ENCODE data around the gene ATP9A.
"Not testable (repeated sequence)": the region's sequence is repeated elsewhere in the genome, so short reads cannot be mapped to it uniquely, and the experiment has no call there.

ATP9A gene

DNA sequence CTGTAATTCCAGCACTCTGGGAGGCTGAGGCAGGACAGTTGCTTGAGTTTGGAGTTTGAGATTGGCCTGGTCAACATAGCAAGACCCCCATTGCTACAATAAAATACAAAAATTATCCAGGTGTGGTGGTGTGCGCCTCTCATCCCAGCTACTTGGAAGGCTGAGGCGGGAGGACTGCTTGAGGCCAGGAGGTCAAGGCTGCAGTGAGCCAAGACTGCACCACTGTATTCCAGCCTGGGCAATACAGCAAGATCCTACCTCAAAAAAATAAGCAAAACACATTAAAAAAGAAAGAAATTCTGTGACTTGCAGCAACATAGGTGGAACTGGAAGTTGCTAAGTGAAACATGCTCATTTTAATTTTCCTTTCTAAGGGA, 119.6 kb downstream of the ATP9A start:
- no peak for DNase-seq

DNA sequence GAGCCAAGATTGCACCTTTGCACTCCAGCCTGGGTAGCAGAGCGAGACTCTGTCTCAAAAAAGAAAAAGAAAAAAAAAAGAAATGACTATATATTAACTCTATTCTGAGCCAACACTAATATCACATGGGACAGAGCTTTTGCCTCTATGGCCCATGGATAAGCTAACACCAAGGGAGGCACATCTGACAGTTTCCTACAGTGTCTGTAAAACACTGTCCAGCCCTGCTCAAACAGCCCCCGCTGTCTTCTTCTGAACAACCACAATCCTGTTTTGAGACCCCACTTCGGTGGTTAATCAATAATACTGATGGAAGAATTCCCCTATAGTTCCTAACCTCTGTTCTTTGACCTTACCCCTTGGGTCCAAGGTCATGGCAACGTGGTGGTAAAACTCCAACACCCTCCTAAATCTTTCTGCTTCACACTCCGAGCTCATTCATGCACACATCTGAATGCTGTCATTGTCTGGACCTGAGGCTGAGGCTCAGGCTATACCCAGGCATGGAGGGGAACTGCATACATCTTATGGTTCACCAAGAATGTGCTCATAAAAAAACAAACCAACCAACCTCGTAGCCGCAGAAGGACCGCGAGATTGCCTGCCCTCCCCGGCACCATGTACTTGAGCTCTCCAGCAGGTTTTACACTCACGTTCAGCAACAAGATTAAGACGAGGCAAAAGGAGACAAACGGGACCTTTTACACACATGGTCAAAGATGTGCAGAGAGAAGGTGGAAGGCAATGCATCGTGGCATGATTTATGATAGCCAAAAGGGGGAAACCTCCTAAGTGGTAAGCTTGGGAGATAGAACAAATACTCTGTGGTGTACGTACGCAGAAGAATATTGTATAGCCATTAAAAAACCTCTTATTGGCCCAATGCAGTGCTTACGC, 120.3 kb downstream of the ATP9A start:
- no peak for DNase-seq

DNA sequence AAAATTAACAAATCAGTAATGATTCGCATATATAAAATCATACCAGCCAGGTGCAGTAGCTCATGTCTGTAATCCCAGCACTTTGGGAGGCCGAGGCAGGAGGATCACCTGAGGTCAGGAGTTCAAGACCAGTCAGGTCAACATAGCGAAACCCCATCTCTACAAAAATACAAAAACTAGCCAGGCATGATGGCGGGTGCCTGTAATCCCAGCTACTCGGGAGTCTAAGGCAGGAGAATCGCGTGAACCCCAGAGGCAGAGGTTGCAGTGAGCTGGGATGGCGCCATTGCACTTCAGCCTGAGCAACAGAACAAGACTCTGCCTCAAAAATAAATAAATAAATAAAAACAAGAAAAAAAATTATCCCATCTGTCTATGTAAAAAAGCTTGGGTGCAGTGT, 124.4 kb downstream of the ATP9A start:
- DNase-seq: not testable (repeated sequence)

DNA sequence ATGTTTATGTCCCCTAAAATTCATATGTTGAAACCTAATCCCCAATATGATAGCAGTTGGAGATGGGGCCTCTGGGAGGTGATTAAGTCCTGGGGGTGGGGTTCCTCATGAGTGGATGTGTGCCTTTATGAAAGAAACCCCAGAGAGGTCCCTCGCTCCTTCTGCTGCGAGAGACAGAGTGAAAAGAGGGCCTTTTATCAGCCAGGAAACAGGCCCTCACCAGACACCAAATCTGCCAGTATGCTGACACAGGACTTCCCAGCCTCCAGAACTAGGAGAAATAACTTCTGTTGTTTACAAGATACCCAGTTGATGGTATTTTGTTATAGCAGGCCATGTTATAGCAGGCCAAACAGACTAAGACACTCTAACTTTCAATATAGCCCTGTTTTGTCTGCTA, 124.8 kb downstream of the ATP9A start:
- DNase-seq: no peak

DNA sequence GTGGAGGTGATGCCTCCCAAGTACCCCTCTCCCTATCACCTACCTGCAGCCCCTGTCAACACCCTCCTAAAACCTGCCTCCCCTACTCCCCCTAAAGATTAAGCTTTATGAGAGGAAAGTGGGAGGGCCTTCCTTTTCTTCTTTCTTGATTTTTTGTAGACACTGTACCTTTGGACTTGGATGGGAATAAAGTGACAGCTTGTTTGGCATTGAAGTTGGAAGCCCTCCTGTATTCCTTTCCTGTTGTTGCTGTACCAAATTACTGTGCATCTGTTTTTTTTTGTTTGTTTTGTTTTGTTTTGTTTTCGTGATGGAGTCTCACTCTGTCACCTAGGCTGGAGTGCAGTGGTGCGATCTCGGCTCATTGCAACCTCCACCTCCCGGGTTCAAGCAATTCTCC, 126.3 kb downstream of the ATP9A start:
- no peak for DNase-seq

DNA sequence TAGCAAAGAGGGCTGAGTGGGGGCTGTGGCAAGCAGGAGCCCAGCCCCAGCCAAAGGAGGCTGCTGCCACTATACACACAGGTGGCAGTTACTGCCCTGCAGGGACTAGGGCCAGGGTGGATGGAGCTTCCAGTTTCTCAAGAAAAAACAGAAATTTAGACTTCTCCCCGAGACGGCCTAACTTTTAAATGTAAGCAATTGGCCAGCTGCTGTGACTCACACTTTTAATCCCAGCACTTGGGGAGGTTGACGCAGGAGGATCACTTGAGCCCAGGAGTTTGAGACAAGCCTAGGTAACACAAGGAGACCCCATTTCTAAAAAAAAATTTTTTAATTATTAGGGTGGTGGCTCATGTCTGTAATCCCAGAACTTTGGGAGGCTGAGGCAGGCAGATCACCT, 127.4 kb downstream of the ATP9A start:
- peak; percentile 58 for DNase-seq

DNA sequence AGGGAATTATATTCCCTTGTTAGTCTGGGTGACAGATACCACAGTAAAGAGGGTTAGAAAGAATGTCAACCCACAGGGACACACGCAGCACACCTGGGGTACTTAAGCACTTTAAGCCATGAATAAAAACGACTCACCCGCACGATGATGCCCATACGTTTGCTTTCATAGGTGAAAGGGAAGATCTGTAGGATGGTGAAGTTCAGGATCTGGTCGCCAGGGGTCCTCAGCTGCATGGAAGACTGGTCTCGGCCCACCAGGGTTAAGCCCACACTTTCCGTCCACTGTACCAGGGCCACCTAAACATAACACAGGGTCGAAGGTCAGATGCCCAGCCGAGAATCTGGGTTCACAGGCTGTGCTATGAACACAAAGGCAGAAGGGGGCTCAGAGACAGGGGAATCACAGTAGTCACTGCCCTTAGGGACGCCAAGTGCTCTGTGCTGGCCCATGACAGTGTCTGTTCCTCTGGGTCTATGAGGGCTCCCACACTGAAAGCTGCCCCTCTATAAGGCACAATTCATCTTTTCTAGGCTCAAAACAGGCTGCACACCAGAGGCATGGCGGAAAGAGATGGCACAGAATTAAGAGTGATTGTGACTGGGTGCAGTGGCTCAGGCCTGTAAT, 128.9 kb downstream of the ATP9A start:
- DNase-seq: peak; percentile 51

DNA sequence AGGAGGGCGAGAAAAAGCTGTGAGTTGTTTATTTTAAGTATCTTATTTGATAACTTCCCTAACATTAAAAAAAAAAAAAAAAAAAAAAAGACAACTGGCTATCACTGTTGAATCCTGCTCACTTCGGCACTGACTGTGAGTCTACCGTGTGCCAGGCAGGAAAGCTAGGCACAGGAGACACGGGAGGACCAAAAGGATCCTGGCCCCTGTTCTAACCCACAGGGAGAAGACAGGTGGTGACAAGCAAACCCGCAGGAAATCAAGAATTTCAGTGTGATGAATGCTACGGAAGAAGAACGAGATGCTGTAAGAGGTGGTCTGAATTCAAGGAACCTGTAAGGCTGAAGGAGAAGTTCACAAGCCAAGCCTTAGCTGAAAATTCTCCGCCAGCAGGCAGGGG, 130.9 kb downstream of the ATP9A start:
- no peak for DNase-seq

DNA sequence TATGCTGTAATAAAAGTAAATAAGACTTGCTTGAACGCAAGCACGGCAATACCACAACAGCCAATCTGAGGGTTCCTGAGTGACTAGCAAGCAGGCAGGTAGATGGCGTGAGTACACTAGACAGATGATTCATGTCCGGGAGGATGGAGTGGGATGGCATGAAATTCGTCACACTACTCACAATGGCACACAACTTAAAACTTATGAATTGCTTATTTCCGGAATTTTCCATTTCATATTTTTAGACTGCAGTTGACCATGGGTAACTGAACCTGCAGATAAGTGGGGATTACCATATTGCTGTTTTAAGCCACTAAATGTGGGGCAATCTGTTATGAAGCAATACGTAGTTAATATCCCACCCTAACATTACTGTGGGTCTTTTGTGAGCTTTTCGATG, 132.1 kb downstream of the ATP9A start:
- no peak for DNase-seq

DNA sequence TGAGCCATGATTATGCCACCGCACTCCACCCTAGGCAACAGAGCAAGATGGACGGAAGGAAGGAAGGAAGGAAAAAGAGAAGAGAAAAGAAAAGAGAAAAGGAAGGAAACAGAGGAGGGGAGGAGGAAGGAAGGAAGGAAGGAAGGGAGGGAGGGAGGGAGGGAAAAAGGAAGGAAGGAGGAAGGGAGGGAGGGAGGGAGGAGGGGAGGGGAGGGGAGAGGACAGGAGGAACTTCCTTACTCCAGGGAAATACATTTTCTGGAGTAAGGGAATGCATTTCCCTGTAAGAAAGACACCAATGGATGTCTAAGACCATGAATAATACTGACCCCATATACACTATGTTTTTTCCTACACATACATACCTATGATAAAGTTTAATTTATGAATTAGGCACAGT, 132.5 kb downstream of the ATP9A start:
- no peak for DNase-seq

DNA sequence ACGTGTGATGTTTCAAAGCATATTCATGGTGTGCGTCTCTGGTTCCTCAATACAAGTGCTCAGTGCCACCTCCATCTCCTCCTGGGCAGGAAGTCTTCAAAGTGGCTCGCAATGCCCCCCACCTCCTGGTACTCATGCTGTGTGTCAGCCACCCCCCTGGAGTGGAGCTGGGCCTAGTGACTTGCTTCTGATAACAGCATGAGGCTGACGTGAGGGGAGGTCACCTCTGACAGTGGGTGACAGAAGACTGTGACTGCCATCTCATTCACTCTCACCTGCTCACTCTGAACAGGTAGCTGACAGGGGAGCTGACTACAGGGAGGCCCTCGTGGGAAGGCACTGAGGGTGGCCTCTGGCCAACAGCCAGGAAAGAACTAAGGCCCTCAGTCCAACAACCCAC, 133.3 kb downstream of the ATP9A start:
- DNase-seq: no peak

DNA sequence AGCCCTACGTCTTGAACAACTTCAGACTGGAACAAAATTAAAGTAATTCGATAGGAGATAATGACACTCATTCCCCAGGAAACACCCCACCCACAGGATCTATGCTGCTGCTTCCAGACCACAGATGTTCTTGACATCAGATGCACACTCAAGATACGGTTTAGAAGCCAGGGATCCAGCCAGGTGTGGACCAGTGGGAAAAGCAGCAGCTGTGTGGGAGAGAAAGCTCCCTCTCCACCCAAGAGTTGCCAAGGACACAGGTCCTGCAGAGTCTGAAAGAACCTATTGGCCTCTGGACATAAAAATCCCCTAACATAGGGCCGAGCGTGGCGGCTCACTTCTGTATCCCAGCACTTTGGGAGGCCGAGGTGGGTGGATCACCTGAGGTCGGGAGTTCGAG, 133.9 kb downstream of the ATP9A start:
- no peak for DNase-seq

DNA sequence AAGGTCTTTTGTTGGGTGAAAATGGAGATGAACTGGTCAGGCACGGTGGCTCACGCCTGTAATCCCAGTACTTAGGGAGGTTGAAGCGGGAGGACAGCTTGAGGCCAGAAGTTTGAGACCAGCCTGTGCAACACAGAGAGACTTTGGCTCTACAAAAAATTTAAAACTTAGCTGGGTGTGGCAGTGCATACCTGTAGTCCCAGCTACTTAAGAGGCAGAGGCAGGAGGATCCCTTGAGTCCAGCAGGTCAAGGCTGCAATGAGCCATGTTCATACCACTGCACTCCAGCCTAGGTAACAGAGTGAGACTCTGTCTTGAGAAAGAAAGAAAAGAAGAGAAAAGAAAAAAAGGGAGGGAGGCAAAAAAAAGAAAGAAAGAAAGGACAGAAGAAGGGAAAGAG, 134.8 kb downstream of the ATP9A start:
- DNase-seq: no peak

DNA sequence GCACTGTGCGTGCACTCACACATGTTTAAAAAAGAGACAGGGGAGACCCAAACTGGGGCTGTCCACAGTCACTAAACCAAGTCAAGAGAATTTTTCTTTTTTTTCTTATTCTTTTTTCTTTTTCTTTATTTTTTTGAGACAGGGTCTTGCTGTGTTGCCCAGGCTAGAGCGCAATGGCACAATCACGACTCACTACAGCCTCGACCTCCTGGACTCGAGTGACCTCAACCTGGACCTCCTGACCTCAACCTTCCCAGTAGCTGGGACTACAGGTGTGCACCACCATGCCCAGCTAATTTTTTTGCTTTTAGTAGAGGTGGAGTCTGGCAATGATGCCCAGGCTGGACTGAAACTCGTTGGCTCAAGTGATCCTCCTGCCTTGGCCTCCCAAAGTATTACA, 136.2 kb downstream of the ATP9A start:
- DNase-seq: no peak

DNA sequence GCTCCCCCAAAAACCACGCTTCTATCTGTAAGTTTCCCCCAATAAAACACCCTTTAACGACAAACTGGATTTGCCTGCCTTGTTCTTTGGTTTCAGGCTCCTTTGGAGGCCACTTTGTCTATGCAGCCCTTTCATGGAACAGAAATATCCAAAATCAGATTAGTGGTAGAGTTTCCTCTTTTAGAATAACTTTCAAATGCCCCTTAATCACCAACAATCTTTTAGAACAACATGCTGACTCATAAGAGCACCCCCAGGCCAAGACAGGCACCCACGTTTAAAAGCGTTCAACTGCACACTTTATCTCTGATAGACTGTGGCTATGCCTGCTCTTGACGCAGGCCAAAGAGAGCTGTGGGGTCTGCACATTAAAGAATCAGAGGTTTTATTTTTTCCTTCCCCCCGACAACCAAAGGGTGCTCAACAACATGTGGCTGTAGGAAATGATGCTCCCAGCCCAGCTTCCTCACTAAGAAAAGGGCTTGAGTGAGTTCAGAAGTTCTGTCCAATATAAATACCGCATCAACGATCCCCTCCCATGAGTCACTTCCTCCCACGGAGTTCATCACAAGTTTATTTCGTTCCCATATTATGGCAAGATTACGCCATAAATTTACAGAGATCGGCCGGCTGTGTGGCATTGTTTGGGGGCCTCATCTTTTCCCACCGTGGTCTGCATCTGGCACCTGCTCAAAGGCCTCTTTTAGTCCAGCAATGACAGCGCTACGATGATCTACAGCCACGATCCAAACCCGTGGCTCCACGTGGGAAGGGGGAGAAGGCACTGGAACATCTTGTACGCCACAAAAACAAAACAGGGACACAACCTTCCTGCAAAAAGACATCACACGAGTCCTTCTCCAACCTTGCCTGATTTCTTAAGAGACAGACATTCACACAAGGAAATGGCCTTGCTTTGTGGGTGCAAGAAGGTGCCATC, 136.9 kb downstream of the ATP9A start:
- peak; percentile 96 for DNase-seq

DNA sequence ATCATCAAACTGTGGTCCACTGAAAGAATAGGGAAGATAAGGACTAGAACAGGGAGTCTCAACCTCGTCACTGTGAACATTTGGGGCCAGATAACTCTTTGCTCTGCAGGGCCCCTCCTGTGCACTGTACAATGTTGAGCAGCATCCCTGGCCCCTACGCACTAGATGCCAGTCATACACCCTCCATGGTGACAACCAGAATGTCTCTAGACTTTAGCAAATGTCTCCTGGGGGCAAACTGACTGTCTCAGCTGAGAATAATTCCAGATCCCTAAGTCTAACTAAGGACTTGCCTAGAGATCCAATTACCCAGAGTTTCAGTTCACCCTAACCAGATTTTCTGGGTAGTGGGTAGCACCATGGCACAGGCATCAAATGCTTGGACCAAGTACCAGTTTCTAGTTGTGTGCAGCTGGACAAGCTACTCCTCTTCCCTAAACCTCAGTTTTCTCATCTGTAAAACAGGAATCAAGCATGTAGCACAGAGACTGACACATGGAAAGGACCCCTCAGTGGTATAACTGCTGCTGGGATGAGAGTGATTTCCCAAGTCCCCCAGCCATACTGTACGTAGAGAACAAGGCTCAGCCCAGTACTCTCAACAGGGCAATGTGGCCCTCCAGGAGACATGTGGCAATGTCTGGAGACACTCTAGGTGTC, 138.7 kb downstream of the ATP9A start:
- no peak for DNase-seq

DNA sequence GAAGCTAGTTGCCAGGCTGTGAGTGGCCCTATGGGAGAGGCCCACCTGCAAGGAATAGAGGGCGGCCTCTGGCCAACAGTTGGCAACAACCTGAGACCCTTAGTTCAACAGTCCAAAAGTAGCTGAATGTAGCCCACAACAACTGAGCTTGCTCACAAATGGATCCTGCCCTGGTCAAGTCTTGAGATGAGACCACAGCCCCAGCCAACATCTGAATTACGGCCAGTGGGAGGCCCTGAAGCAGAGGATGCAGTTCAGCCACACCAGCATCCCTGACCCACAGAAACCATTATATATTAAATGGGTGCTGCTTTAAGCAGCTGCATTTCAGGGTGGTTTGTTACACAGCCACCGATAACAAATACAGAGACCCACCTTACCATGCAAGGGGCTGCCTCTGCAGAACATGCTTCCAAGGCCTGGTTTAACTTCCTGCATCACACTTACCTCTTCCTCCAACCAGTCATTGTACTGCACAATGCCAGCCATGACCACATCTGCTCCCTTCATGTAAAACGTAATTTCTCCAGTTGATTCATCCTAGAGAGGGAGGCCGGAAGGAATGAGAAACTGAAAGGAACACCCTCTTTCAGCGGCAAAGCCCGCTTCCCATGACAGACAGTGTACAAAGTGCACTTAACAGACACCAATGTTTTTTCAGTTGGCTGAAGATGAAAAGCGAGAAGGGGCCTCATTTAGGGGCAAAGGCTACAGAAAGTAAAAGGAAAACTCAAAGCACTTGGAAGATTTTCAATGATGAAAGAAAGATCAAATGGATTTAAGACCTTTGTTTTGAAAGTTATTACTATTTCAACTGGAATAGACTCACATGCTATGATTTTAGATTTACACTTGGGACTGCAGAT, 139.4 kb downstream of the ATP9A start:
- DNase-seq: no peak

DNA sequence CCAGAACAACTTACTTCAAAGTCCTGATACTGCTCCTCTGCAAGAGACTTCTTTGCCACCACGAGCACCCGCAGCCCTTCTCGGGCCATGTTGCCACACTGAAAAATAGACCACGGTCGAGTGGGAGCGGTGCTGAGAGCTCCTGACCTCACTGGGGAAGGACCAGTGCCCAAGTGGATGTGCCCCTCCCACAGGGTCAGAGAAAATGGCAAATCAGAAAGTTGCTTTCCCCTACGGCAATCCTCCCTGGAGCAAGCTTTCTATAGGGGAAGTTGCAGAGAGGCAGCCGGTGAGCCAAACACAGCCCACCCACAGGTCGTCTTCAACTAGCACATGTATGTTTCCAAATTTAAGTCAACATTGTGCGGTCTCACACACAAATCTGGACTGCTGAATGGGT, 140.6 kb downstream of the ATP9A start:
- no peak for DNase-seq

DNA sequence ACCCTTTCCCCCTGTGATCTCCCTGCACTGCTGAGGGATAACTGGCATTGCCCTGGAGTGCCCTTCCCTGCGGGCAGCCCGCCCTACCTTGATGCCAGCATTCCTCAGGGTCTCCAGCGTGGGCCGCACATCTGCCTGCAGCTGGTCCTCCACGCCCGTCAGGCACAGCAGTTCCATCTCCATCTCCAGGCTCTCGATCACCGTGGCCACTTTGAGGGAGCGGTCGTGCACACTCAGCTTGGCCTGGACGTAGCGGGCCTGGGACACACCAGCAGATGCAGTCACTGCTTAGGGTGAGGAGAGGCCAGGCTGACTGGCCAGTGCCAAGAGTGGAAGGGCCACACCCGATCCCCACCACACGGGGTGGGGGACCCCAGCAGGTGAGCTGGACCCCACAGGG, 143.1 kb downstream of the ATP9A start:
- no peak for DNase-seq

DNA sequence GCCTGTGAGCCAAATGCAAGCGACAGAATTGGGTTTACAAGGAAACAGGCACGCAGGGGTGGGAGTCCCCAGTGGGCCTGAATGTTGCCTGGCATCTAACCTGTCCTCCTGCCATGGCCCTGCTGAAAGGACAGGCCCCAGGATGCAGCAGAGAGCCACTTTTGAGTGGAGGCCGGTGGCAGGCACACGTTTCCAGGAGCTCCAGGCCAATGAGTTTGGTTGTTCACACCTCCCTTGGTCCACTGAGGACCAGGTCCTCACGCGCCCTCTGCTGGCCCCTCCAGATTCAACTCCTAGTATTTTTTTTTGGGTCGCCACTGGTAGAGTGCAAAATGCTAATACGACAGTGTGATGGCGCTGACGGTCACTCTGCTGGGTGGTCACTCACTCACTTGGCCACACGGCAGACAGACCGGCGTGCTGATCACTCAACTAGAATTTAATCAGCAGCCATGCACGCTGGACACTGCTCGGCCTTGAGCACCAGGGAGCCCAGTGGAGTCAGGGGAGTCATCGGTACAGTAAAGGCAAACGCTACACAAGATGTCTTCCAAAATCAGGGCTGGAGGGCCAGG, 143.9 kb downstream of the ATP9A start:
- peak; percentile 51 for DNase-seq

DNA sequence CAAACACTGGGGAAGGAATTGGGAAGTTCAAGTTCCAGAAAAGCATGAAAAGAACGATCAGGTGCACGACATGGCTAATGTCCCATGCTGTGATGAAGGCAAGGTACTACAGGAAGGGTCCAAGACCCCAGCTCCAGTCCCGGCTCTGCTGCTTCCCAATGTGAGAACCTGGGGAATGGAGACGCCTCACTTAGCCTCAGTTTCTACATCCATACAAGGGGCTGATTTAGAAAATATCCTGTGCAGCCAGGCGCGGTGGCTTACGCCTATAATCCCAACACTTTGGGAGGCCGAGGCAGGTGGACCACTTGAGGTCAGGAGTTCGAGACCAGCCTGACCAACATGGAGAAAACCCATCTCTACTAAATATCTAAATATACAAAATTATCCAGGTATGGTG, 144.9 kb downstream of the ATP9A start:
- no peak for DNase-seq
